CD8-positive, alpha-beta memory T cell (primary cell): ENCODE measurements around the gene TCTN1. TPM values are rescaled to one million over a fixed set of nuclear protein-coding genes. Genes with fewer than 3 reads are reported as not detected.
"Not testable (repeated sequence)": the region's sequence is repeated elsewhere in the genome, so short reads cannot be mapped to it uniquely, and the experiment has no call there.

Experiments used
- CTCF ChIA-PET: fragments of 350-600 bp; sonication (Branson Sonifier 250); formaldehyde crosslinking; loops from one replicate; lab custom pipeline; 2021; ENCODE audit warnings: antibody characterized with exemption; lab: Charles Lee
- POLR2A ChIA-PET: fragments of 350-600 bp; sonication (Branson Sonifier 250); formaldehyde crosslinking; loops from one replicate; lab custom pipeline; 2021; ENCODE audit warnings: antibody characterized with exemption; lab: Charles Lee
- DNase-seq, 5 donors: peaks; one replicate each; pipeline versions ENCODE4 v3.0.0 to v3.0.0-alpha.2; 2020 to 2022; ENCODE audit warnings: mixed read lengths in 1 of 5
- H3K27ac ChIP-seq: one replicate; pipeline ENCODE4 v1.7.0; 2013; ENCODE audit warnings: low read depth, mild to moderate bottlenecking, low read length, moderate library complexity
- H3K27me3 ChIP-seq: 2 replicates; pipeline ENCODE4 v1.7.0; 2013; ENCODE audit warnings: low read length, mild to moderate bottlenecking; ENCODE audit not compliant: insufficient read depth, poor library complexity, severe bottlenecking
- H3K36me3 ChIP-seq: 2 replicates; pipeline ENCODE4 v1.7.0; 2013; ENCODE audit warnings: mild to moderate bottlenecking, low read length, moderate library complexity; ENCODE audit not compliant: insufficient read depth
- H3K4me1 ChIP-seq: 2 replicates; pipeline ENCODE4 v1.7.0; 2013; ENCODE audit warnings: mild to moderate bottlenecking, low read length, moderate library complexity; ENCODE audit not compliant: insufficient read depth
- H3K4me3 ChIP-seq: 2 replicates; pipeline ENCODE4 v1.7.0; 2013; ENCODE audit warnings: mild to moderate bottlenecking, low read length
- H3K9me3 ChIP-seq: 2 replicates; pipeline ENCODE4 v1.7.0; 2013; ENCODE audit warnings: mild to moderate bottlenecking, low read length
- H3K27ac Mint-ChIP-seq, 8 donors: one replicate each; pipeline ENCODE4 v1.8.0; 2020 to 2021; ENCODE audit warnings: mixed read lengths in 8 of 8, mild to moderate bottlenecking in 6 of 8, inconsistent platforms in 3 of 8, moderate library complexity in 3 of 8
- H3K27me3 Mint-ChIP-seq, 2 donors: one replicate each; pipeline ENCODE4 v1.8.0; 2020 to 2021; ENCODE audit warnings: mixed read lengths in 2 of 2, mild to moderate bottlenecking in 1 of 2, moderate library complexity in 1 of 2
- H3K36me3 Mint-ChIP-seq, 3 donors: one replicate each; pipeline ENCODE4 v1.8.0; 2020 to 2021; ENCODE audit warnings: mixed read lengths in 3 of 3, inconsistent platforms in 1 of 3, mild to moderate bottlenecking in 1 of 3
- H3K4me1 Mint-ChIP-seq, 3 donors: one replicate each; pipeline ENCODE4 v1.8.0; 2020 to 2021; ENCODE audit warnings: mixed read lengths in 3 of 3, inconsistent platforms in 1 of 3, mild to moderate bottlenecking in 1 of 3
- H3K4me3 Mint-ChIP-seq, 7 donors: one replicate each; pipeline ENCODE4 v1.8.0; 2020 to 2021; ENCODE audit warnings: mixed read lengths in 7 of 7, mild to moderate bottlenecking in 6 of 7, moderate library complexity in 4 of 7, inconsistent platforms in 2 of 7
- H3K9me3 Mint-ChIP-seq, 5 donors: one replicate each; pipeline ENCODE4 v1.8.0; 2020 to 2022; ENCODE audit warnings: mixed read lengths in 5 of 5, mild to moderate bottlenecking in 3 of 5, moderate library complexity in 2 of 5, inconsistent platforms in 1 of 5
- polyA plus RNA-seq: library from polyadenylated mRNA; unstranded; fragments of 300-500 nt; fragmentation: Illumina TruSeq; gene quantifications from one replicate; pipeline ENCODE4 v1.2.3, GENCODE V29; 2021
- total RNA-seq, 2 experiments: library from RNA; stranded (reverse); gene quantifications; one replicate each; pipeline ENCODE4 v1.2.3, GENCODE V29; 2021

The TCTN1 gene
- total and polyA plus RNA-seq, 3 experiments from 2014 or later: 4.6 to 11.1 (median 9.8) TPM

DNA sequence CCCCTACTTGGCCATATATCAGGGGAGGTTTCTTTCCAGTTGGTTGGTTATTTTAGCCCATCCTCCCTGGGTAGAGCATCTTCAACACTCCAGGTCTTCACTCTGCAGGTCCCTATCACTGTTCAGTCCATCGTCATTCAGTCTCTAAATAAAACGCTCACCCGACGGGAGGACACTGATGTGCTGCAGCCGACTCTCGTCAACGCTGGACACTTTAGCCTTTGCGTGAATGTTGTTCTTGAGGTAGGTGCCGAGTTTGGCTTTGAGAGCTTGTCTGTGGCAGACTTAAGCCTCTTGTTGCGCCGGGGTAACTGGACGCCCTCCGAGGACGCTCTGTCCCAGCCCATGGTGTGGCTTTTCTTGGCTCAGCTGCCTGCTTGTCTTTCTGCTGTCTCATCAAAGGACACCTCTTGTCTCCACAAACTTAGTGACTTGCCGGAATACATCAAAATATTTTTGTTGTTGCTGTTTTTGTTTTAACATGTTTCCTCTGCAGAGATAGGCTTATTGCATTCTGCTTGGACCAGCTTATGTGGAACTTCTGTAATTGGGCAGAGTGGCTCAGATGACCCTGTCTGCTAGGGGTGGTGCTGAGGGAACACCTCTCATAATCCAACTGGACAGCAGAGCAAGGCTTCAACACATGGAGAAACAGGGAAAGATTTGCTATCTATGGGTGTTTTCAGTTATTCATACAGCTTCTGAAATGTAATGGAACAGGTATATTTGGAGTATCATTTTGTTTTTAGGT, 26.5 kb downstream of the TCTN1 start:
- DNase-seq: no peak
- Histone ChIP-seq H3K9me3 (no peaks in the 10 kb centered on the region), H3K4me3 (no peak overlapping the region), H3K4me1 (no peaks in the 10 kb centered on the region), H3K27me3 (no peaks in the 10 kb centered on the region), H3K36me3 (no peaks in the 10 kb centered on the region), H3K27ac (no peak overlapping the region)
- Mint-ChIP-seq H3K36me3 (peaks cover 0 to 7% (median 0%) of the 10 kb centered on the region in 3 donors), H3K4me3 (no peak overlapping the region), H3K27me3 (no peaks in the 10 kb centered on the region), H3K4me1 (no peaks in the 10 kb centered on the region), H3K27ac (no peak overlapping the region), H3K9me3 (no peaks in the 10 kb centered on the region)
- POLR2A ChIA-PET: interaction anchor here (0.6 kb wide), 1 partner anchor 27 kb away, joined by 3 read pairs; no protein-coding TSS in a partner anchor
- CTCF ChIA-PET: no interaction called here

DNA sequence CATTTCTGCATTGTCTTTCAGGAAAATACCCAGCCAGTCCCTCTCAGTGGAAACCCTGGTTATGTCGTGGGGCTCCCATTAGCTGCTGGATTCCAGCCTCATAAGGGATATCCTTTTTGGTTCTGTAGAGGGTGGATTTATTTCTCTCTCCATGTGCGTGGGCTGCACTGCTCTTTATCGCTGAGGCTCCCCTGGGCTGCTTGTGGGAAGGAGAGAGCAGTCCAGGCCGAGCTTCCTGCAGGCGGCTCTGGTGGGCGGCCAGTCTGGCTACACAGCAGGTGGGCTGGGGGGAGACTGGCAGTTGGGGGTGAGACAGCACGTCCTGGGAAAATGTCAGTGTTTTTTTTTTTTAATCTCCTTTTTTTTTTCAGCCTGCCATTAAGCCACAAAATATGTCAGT, 27.6 kb downstream of the TCTN1 start:
- Mint-ChIP-seq H3K36me3 (peaks cover 0 to 6% (median 0%) of the 10 kb centered on the region in 3 donors), H3K27me3 (no peaks in the 10 kb centered on the region), H3K9me3 (no peaks in the 10 kb centered on the region), H3K4me1 (no peaks in the 10 kb centered on the region), H3K27ac (peak overlapping the region in 1 of 8 donors; percentile 43), H3K4me3 (no peak overlapping the region)
- no peaks in the 10 kb centered on the region for H3K4me1 ChIP-seq
- ChIA-PET POLR2A (no interaction called here), CTCF (no interaction called here)
- no peaks in the 10 kb centered on the region for H3K9me3 ChIP-seq
- H3K4me3 ChIP-seq: no peak overlapping the region
- H3K36me3 ChIP-seq: no peaks in the 10 kb centered on the region
- DNase-seq: no peak
- no peak overlapping the region for H3K27ac ChIP-seq
- H3K27me3 ChIP-seq: no peaks in the 10 kb centered on the region

DNA sequence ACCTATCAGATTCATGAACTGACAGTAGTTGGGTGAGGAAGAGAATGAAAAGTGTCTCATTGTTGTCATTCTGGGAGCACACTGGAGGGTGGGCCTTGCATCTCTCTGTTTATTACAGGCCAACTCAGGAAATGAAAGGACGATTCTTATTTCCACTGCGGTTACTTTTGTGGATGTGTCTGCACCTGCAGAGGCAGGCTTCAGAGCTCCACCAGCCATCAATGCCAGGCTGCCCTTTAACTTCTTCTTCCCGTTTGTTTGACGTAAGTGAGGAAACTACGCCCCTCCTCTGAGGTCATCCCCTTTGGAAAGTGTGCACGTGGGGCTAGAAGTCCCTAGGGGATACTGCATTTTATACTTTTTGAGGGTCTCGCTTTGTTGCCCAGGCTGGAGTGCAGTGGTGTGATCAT, 33.7 kb downstream of the TCTN1 start:
- H3K27me3 Mint-ChIP-seq: no peaks in the 10 kb centered on the region
- Histone ChIP-seq H3K4me1 (peaks cover 20% of the 10 kb centered on the region), H3K4me3 (no peak overlapping the region), H3K27me3 (no peaks in the 10 kb centered on the region), H3K36me3 (no peaks in the 10 kb centered on the region), H3K27ac (no peak overlapping the region), H3K9me3 (no peaks in the 10 kb centered on the region)
- ChIA-PET POLR2A (no interaction called here), CTCF (no interaction called here)
- no peaks in the 10 kb centered on the region for H3K9me3 Mint-ChIP-seq
- peaks cover 0 to 43% (median 19%) of the 10 kb centered on the region in 3 donors for H3K36me3 Mint-ChIP-seq
- H3K27ac Mint-ChIP-seq: peak overlapping the region; percentile 32 to 78 (median 53)
- peak in 2 of 5 donors; percentile 25 to 50 for DNase-seq
- peaks cover 11 to 18% (median 13%) of the 10 kb centered on the region in 3 donors for H3K4me1 Mint-ChIP-seq
- H3K4me3 Mint-ChIP-seq: peak overlapping the region in 1 of 7 donors; percentile 5

DNA sequence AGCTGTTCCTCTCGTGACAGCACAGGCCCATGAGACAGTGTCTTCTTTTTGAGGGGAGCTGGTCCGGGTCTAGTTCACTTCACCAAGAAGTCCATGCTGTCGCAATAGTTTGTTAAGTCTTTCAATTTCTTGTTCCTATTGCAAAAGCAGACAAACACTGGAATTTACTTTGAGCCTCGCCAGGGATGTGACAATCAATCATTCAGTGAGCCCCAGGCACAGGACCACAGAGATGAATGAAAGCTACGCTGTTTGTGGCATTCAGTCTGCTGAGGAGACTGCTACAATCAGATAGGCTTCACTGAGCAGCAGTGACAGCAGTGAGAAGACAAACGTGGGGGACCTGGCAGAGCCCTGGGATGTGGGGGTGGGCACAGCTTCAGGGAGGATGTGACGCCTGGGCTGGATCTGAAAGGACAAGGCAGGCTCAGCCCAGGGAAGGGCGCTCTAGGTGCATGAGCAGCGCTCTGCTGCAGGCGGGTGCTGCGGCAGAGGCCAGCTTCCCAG, 35.5 kb downstream of the TCTN1 start:
- POLR2A ChIA-PET: no interaction called here
- H3K27me3 Mint-ChIP-seq: no peaks in the 10 kb centered on the region
- no peaks in the 10 kb centered on the region for H3K9me3 Mint-ChIP-seq
- peaks cover 13 to 18% (median 13%) of the 10 kb centered on the region in 3 donors for H3K4me1 Mint-ChIP-seq
- H3K27ac ChIP-seq: no peak overlapping the region
- H3K4me1 ChIP-seq: peaks cover 20% of the 10 kb centered on the region
- no peak overlapping the region for H3K4me3 Mint-ChIP-seq
- CTCF ChIA-PET: interaction anchor here (1.1 kb wide), 1 partner anchor 15 kb away, joined by 4 read pairs; no protein-coding TSS in a partner anchor
- H3K9me3 ChIP-seq: no peaks in the 10 kb centered on the region
- no peaks in the 10 kb centered on the region for H3K27me3 ChIP-seq
- peak overlapping the region in 1 of 8 donors; percentile 68 for H3K27ac Mint-ChIP-seq
- H3K36me3 Mint-ChIP-seq: peaks cover 0 to 51% (median 21%) of the 10 kb centered on the region in 3 donors
- no peak overlapping the region for H3K4me3 ChIP-seq
- no peak for DNase-seq
- no peaks in the 10 kb centered on the region for H3K36me3 ChIP-seq

DNA sequence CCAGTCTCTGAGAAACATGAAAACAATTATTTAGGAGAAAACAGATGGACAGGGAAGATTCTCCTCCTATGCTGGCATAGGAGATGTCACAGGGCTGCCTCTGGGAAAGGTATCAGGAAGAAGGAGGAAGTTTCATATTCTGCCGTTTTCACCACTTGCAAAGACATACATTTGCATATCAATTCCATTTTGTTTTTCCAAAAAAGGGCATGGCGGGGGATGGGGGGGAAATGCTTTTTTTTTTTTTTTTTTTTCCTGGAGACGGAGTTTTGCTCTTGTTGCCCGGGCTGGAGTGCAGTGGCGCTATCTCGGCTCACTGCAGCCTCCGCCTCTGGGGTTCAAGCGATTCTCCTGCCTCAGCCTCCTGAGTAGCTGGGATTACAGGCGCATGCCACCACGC, 40.3 kb downstream of the TCTN1 start:
- H3K9me3 Mint-ChIP-seq, H3K4me1 ChIP-seq, H3K4me3 ChIP-seq, H3K4me1 Mint-ChIP-seq, H3K27me3 ChIP-seq, H3K4me3 Mint-ChIP-seq, H3K9me3 ChIP-seq, CTCF ChIA-PET, H3K36me3 ChIP-seq, H3K27ac ChIP-seq, POLR2A ChIA-PET, DNase-seq, H3K27me3 Mint-ChIP-seq: not testable (repeated sequence)
- Mint-ChIP-seq H3K27ac (peak overlapping the region in 4 of 8 donors; percentile 8 to 79 (median 76)), H3K36me3 (peaks cover 0 to 41% (median 12%) of the 10 kb centered on the region in 3 donors)

DNA sequence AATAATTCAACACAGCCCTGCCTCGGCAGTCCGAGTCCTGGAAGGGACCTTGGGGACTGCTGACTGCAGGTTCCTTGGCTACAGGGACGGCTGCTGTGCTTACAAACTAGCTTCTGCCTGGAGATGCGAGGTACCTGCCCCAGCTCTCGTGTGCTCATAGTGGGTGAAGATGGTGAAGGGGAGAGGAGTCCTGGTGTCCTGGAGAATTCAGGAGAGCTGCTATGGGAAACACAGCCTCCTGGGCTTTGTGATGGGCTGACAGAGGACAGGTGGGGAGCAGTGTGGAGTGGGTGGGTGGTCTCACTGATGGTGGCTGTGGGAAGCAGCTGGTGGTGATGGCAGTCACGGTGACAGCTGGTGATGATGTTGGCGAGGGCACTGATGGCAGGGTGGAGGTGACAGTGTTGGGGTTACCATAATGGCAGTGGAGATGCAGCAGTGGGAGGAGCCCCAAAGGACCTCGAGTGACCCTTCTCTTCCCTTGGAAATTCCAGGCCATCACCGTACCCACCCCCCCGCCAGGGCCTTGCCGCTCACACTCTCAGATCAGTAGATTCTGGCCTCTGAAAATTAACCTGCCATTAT, 42.2 kb downstream of the TCTN1 start:
- H3K36me3 ChIP-seq: no peaks in the 10 kb centered on the region
- DNase-seq: no peak
- peaks cover 3% of the 10 kb centered on the region for H3K4me1 ChIP-seq
- POLR2A ChIA-PET: no interaction called here
- CTCF ChIA-PET: interaction anchor here (0.5 to 1.2 kb wide), 2 partner anchors 29 to 225 kb away, joined by 3 to 6 read pairs; no protein-coding TSS in a partner anchor
- no peaks in the 10 kb centered on the region for H3K9me3 Mint-ChIP-seq
- peak overlapping the region in 1 of 8 donors; percentile 57 for H3K27ac Mint-ChIP-seq
- no peaks in the 10 kb centered on the region for H3K27me3 ChIP-seq
- H3K4me1 Mint-ChIP-seq: peaks cover 2 to 8% (median 5%) of the 10 kb centered on the region in 3 donors
- H3K27me3 Mint-ChIP-seq: no peaks in the 10 kb centered on the region
- H3K9me3 ChIP-seq: no peaks in the 10 kb centered on the region
- peaks cover 0 to 26% (median 6%) of the 10 kb centered on the region in 3 donors for H3K36me3 Mint-ChIP-seq
- no peak overlapping the region for H3K4me3 ChIP-seq
- H3K27ac ChIP-seq: no peak overlapping the region
- no peak overlapping the region for H3K4me3 Mint-ChIP-seq

DNA sequence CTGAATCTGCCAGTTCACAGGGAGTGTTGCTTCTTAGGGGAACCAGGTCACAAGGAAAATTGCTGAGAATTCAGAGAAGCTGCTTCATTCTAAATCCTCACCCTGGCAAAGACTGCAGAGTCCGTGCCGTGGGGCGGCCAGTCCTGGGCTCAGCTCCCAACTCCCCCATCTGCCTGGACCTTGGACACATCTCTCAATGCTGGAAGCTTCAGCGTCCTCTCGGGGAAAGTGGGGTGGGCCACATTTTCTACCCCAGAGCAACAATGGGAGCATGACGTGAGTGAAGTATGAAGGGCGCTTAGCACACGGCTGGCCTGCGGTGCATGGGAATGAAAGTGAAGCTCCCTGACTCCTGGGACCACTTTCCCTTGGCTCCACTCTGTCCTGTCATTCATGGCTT, 43.8 kb downstream of the TCTN1 start:
- no peaks in the 10 kb centered on the region for H3K27me3 Mint-ChIP-seq

DNA sequence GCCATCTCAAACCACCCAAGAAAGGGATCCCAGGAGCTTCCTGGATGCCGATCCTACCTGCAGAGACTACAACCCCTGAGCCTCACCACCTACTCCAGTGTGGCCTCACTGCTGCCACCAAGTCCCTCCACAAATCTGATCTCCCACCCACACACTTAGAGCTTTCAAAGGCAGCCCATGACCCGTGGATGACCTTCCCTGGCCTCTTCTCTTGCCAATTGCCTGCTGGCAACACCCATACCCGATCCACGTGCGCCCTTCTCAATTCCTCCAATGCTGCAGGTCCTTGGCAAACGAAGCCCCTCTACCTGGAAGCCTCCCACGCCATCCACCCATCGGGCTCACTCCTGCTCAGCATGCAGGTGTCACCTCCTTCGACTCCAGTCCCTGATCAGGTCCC, 44.3 kb downstream of the TCTN1 start:
- H3K27ac Mint-ChIP-seq: peak overlapping the region in 5 of 8 donors; percentile 31 to 86 (median 79)
- H3K9me3 ChIP-seq: no peaks in the 10 kb centered on the region
- H3K4me3 Mint-ChIP-seq: no peak overlapping the region
- CTCF ChIA-PET: no interaction called here
- H3K27me3 Mint-ChIP-seq: no peaks in the 10 kb centered on the region
- POLR2A ChIA-PET: no interaction called here
- H3K36me3 ChIP-seq: no peaks in the 10 kb centered on the region
- H3K27me3 ChIP-seq: no peaks in the 10 kb centered on the region
- peaks cover 19% of the 10 kb centered on the region for H3K4me1 ChIP-seq
- no peak overlapping the region for H3K27ac ChIP-seq
- H3K36me3 Mint-ChIP-seq: peaks cover 0 to 13% (median 4%) of the 10 kb centered on the region in 3 donors
- H3K9me3 Mint-ChIP-seq: no peaks in the 10 kb centered on the region
- H3K4me3 ChIP-seq: no peak overlapping the region
- H3K4me1 Mint-ChIP-seq: peaks cover 19 to 28% (median 22%) of the 10 kb centered on the region in 3 donors
- DNase-seq: no peak

More for the DNA sequence above, 43.8 kb downstream of the TCTN1 start:
- ChIA-PET CTCF (no interaction called here), POLR2A (no interaction called here)
- Mint-ChIP-seq H3K4me1 (peaks cover 18 to 24% (median 18%) of the 10 kb centered on the region in 3 donors), H3K27ac (peak overlapping the region in 6 of 8 donors; percentile 36 to 86 (median 66)), H3K36me3 (peaks cover 0 to 15% (median 6%) of the 10 kb centered on the region in 3 donors), H3K4me3 (no peak overlapping the region), H3K9me3 (no peaks in the 10 kb centered on the region)
- no peak overlapping the region for H3K27ac ChIP-seq
- H3K4me1 ChIP-seq: peaks cover 19% of the 10 kb centered on the region
- no peak for DNase-seq
- H3K4me3 ChIP-seq: no peak overlapping the region
- H3K27me3 ChIP-seq: no peaks in the 10 kb centered on the region
- H3K36me3 ChIP-seq: no peaks in the 10 kb centered on the region
- no peaks in the 10 kb centered on the region for H3K9me3 ChIP-seq
